UCSD-AML1 (cell line): ENCODE results near the gene PAEP.

Experiments
- DNase-seq: peaks from one replicate; lab custom pipeline; 2025; ENCODE audit not compliant: unreplicated experiment; lab: John Stamatoyannopoulos, UW

Gene PAEP

DNA sequence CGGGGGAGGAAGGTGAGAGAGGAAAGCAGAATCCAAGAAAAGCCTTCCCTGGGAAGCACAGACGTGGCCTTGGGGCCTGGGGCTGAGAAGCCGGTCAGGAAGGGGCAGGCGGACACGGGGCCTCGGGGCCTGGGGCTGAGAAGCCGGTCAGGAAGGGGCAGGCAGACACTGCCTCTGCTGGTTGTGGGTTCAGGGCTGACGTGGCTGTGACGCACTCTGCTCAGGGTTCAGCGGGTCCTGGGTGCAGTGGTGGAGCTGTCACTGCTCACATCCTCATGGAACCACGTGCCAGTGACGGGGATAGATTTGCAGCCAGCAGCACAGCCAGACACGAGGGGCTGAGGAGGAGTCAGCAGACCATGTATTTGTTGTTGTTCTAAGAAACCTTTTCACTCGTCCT is 12.8 kb downstream of the PAEP start:
- no peak for DNase-seq

DNA sequence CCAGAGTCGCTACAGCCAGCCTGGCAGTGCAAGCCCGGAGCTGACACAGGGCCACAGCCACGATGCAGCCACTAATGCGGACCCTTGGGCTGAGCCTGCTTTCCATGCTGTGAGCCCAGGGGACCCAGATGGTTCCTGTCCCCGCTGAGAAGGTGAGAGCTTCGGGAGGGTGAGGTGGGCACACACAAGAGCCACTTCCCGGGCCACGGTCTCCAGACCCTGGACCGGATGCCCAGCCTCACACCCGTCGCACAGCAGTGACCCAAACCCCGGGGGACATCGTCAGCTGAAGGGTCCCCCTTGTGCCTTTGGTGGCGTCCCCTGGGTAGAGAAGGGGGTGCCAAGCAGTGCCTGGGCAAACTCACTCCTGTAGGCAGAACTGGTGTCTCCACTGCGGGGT is 13.4 kb downstream of the PAEP start:
- DNase-seq: no peak

DNA sequence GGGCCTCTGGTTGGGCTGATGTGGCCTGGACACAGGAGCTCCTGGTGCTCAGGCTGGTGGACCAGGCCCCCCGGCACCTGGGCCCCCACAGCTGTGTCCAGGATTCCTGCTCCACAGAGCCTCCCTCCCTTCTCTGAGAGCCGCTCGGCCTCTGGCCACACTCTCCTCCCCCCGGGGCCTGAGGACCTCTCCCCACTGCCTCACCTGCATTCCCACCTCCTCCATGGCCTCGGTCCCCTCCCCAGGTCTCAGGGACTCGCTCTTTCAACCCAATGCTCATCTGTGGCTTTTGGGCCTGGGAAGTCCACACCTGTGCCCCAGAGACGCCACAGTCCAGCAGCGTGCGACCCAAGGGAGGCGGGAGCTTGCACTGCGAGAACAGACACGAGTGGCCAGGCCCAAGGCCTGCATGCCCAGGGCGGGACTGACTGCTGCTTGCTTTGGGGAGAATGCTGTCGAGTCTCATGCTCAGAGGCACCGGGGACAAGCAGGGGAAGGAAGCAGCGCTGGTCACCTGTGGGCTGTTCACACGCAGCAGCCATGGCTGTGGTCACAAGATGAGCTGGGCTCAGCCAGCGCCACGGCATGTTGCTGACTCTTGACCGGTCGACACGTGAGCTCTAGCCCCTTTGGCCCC is 14.6 kb downstream of the PAEP start:
- DNase-seq: no peak

DNA sequence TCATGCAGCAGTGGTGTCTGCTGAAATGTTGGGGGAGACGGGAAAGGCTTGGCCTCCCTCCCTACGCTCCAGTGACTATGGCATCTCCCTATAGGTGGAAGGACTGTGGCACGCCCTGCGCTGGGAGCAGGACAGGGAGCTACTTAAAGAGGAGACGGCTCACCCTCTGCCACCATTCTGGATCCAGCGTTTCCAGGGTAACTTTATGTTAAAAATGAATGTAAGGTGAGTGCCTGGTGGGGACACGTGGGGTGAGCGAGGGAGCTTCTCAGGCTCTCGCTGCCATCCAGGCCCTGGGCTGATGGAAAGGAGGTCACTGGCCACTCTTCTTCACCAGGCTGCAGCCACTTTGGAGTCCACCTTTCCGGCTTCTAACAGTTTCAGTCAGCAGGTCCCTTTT is 15.7 kb downstream of the PAEP start:
- DNase-seq: no peak

DNA sequence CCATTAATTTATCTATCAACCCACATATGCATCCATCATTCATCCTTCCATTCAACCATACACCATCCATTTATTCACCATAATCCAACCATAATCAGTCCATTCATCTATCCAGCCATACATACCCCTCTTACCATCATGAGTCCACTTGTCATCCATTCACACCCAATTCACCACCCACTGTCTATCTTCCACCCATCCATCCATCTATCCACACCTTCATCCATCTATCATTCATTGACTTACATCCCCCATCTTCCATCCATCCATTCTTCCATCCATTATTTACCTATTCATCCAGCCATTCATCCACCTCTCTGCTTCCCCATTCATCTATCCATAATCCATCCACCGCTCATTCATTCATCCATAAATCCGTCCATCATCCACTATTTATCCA is 17.8 kb downstream of the PAEP start:
- no peak for DNase-seq

DNA sequence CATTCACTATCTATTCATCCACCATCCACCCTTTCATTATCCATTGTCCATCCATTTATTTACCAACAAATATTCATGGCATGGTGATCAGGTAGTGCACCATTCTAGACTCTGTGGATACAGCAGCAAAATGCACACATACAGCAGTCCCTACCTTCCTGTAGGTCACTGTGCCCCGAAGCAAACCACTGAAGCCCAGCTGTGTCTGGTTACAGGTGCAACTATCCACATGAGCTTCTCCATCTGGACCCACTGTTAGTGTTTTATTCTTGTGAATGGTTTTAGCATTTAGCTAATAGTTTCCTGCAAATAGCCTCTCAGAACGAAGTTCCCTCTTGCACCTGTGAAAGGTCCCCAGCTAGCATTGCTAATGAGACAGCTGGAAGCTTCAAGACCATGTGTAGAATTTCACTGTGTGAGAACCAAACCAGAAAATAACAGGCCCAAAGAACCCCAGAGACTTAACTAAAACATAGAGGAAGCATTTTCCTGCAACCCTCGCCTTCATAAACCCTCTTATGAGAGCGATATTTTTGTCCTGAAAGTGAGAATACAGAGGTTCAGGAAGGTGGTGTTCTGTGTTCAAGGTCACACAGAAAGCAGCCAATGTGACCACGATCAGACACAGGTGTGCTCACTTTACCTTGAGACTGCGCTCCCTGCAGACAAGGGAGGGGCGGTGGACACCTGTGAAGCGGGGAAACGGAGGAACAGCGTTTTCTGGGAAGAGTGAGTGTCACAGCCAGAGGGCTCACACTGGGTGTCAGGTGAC is 18.5 kb downstream of the PAEP start:
- DNase-seq: no peak

DNA sequence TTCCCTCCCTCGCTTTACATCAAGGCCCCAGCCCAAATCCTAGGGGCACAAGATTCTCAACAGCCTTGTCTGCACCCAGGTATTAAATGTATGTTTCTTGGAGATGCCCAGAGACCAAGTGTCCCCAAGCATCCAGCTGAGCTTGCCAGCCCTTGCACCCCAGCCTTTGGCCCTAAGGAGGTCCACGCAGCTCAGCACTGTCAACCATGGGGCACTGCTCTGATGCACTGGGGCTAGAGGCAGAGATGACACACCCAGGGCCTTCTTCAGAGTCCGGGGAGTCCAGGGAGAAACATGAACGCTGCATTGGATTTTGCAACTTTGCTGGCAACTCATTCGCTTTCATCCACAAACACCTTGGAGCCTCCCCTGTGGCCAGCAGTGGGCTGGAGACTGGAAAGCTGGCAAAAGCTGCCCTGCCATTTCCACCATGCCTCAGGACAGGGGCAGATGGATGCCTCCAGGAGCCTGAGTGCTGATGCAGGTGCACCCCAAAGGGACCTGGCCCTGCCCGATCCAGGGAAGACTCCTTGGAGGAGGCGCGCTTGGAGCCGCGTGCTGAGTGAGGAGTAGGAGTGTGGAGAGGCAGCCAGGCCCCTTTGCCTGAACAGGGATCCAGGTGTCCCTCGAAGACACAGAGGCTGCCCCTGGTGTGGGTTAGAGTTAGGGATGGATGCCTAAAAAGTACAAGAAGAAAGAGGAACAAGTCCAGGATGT is 19.3 kb downstream of the PAEP start:
- DNase-seq: no peak

DNA sequence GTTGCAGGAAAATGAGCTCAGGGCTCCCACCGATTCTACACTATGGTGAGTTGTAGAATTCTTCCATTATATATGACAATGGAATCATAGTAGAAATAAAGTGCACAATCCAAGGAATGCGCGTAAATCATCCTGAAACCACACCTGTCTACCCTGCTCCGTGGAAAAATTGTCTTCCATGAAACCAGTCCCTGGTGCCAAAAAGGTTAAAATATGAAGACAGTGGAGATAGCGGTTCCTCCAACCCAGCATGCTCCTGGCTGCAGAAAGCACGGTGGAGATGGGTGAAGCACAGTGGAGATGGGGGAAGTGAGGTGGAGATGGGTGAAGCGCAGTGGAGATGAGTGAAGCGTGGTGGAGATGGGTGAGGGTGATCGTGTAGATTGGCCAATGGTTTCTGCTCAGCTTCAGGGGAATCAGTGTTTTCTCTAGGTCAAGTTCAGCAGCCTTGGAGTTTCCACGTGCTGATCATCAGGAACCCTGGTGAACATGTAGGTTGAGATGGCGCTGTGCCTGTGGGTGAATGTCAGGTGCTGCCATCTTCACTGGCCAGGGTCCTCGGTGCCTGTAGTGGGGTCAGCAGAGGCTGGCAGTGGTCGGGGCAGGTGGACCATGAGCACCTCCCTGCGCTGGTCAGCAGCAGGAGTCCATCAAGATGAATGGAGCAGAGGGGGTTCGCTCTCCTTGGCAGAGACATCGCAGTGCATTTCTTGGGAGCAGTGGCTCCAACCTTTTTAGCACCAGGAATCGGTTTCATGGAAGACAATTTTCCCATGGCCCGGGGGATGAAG is 20.3 kb downstream of the PAEP start:
- DNase-seq: no peak

DNA sequence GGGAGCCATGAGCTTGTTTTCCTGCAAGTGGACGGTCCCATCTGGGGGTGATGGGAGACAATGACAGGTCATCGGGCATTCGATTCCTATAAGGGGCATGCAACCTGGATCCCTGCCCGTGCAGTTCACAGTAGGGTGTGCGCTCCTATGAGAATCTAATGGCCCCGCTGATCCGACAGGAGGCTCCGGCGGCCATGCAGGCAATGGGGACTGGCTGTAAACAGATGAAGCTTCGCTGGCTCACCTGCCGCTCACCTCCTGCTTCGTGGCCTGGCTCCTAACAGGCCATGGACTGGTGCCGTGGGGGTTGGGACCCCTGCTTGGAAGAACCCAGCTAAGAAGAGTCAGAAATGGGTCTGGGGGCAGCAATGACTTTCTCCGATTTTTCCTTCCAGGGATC is 21.0 kb downstream of the PAEP start:
- DNase-seq: no peak

DNA sequence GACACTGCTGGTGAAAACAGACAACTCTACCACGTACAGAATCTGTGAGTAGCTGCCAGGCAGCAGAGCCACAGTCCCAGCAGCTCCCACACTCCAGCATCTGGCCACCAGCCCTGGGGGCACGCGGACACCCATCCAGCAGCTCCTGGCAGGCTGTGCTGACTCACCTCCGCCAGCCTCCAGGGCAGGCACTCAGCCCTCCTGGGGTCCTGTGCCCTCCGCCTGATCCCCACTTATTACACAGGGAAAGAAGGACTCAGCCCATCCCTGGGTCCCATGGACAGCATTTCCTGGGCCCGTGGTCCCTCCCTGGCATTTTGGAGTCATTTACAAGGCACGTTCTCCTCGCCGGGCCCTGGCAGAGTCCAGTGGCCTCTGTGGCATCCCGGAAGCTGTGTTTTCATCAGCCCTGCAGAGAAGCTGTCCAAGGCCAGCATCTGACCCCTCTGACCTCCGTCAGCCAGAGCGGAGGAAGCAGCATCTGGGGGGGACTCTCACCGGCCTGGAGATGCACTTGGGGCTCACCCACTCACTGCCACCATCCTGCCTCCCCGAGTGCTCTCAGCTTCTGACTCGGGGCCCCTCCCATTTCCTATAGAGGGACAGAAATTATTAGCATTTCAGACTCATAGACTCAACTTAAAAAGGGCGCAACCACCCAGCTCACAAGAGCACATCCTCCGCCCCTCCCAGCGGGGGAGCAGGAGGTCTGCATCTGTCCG is 21.6 kb downstream of the PAEP start:
- DNase-seq: no peak

DNA sequence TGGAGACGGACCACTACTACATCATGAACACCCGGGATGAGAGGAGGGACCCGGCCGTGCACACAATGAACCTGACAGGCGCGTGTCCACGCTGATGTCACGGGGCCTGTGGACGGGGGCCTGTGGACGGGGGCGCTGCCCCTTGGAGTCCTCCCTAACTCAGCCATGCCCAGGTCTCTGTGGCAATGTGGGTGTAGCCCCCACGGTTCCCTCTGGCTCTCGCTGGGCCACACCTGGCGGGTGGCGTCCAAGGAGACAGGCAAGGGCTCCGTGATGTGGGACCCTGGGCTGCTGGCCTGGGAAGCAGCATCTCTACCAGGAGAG is 22.1 kb downstream of the PAEP start:
- no peak for DNase-seq

DNA sequence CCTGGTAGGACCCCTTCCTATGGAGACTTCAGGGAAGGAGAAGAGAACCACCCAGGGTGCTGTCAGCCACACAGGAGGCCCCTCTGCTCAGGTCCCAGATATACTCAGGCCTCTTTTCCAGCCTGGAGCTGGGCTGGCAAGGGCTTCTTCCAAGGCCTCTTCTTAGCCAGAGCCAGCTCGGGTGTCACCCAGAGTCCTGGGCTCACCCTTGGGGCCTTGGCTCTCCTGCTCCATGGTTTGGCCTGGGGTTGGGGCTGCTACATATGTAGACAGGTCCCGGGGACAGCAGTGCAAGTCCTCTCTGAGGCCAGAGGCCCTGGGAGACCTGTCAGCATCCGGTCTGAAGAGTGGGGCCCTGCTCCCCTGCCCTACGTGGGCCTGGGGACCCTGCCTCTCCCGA is 22.8 kb downstream of the PAEP start:
- DNase-seq: no peak

DNA sequence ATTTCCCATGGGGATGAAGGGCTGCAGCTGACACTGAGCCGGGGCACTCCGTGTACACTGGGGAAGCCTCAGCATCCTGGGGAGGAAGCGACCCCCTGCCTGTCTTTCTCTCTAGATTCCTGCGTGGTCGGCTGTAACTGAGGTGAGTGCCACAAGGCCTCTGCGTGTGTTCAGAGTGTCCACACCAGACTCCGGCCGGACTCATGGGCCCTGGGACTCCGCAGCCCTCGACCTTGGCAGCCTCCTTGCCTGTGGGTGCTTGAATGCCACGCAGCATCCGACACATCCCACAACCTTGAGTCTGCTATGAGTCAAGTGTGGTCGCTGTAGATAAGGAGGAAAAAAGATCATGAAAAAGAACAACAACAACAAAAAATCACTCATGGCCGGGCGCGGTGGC is 23.4 kb downstream of the PAEP start:
- no peak for DNase-seq

DNA sequence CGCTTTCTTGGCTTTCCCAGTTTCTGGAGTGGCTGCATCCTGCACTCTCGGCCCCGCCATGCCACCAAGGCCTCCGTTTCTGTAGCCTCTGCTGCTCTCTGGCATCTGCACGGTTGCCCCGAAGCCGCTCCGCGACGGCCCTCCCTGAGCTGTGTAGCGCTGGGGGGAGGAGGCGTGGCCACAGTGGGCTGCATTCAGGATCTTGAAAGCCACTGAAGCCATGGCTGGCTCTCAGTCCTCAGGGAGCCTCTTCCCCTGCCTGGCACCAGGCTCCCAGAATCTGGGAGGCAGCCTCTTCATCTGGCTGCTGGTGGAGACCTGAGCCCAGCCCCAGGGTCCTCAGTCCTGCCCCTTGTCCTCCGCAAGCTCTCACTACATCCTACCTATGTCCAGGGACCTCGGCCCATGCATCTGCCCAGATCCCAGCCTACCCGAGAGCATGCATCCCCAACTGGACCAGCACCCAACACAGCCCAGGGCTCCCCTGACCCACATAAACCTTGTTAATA is 25.1 kb downstream of the PAEP start:
- DNase-seq: no peak

DNA sequence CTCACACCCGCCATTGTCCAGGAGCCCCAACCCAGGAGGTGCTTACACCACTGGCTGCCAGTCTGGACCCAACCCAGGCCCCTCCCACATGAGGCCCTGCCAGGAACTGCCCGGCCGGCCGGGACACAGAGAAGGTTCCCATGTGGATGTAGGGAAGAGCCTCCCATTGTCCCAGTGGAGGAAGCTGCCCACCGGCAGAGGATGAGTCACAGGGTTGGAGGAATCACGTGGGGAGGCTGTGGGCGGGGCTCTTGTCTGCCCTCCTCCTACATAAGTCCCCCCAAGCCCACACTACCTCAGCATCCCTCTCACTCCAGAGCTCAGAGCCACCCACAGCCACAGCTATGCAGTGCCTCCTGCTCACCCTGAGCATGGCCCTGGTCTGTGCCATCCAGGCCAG is 26.1 kb downstream of the PAEP start:
- no peak for DNase-seq

DNA sequence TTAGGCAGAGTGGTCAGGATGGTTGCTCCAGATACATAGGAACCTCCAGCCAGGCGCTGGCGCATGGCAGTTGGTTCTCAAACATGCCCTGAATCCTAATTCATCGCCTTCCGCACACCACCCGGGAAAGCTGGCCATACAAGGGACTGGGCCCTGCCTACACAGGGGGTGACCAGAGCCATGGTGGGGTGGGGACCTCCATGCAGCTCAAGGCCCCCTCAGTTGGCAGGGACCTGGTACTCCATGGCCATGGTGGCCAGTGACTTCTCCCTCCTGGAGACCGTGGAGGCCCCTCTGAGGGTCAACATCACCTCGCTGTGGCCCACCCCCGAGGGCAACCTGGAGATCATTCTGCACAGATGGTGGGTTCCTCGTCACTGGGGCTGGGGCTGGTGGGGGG is 26.8 kb downstream of the PAEP start:
- DNase-seq: no peak

DNA sequence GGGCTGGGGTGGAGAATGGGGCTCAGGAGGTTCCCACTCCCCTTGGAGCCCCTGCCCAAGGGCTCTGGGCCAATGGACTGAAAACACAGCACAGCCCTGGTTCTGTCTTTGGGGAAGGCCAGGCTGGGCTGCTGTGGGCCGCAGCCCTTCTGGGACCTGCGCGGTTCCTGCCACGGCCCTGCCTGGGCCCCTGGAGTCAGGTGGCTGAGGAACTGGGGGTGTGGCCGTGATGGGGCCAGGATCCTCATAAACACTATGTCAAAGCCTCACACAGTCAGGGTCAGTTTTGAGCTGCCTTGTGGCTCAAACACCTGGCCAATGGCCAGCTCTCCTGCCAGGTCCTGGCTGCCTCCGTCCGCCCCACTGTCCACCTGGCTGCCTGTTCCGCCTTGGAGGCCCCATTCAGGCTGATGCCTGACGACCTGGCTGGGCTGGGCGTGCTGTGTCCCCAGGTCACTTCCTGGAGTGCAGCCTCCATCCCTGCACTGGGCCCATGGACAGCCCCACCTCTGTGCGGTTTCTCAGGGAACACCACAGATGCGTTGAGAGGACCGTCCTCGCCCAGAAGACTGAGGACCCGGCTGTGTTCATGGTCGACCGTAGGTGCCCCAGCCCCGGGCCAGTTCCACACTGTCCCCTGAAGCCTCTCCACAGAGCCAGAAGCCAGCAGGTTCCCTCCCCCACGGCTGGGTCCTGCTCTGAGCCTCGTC is 27.5 kb downstream of the PAEP start:
- DNase-seq: no peak

DNA sequence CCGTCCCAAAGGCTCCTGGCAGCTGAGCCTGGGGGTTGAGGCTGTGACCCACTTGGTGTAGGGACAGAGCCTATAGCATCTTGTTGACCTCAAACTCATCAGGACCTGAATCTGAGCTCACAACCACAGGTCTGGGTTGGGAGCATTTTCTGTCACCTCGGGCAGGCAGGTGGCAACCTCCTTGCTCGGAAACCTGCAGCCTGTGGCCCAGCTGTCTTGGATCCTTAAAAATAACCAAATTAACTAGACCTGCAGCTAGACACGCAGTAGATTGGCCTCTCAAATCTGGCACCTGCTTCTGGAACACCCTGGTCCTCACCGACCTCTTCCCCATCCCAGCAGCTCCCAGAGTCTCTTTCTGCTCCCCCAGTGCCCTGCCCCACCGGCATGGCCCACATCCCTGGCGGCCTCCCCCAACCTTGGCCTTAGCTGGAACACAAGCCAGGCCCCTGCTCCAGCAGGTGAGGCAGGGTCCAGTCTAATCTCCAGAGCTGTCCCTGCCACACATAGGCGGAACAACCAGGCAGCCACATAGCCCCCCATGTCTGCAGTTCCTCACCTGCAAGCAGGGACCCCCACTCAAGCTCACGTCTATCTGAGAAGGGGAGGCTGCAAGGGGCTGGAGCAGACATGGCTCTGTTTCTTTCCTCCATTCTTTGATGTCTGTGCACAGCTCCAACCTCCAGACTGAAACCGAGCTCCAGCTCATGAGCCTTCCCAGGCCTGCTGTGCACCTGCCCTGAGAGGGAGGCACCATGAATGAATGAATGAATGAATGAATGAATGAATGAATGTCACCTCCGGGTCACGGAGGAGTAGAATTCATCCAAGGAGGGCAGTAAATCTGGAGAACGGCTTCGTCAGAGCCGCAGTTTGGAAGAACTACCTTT is 28.3 kb downstream of the PAEP start:
- no peak for DNase-seq

DNA sequence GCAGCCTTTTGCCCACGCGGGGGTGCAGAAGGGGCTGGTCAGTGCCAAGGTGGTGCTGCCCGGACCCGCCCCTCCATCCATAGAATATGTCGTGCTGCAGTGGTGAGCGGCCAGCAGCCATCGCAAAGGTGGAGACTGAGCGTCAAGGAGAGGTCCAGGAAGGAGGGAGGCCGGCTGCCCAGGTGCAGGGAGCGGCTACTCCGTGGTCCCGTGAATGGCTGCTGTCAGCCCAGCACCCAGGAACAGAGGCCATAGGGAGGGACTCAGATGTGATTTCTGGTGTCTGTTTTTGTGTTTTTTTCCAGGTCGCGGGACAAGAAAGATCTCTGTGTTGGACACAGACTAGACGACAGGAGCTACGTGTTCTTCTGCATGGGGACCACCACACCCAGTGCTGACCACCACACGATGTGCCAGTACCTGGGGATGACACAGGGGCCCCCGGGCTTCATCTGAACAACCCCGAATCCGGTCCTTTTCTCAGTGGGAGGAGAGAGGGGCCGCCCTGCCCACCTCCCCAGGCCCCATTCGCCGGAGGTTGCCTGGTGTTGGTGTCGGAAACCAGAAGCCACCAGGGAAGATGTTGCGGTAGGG is 29.0 kb downstream of the PAEP start:
- DNase-seq: no peak
